ENCODE results near the gene ZNRF1. TPM values are rescaled to one million over a fixed set of nuclear protein-coding genes. Genes with fewer than 3 reads are reported as not detected.
"Not testable (repeated sequence)": the region's sequence is repeated elsewhere in the genome, so short reads cannot be mapped to it uniquely, and the experiment has no call there.

Gene ZNRF1
- total RNA-seq, 1 experiment from 2014 or later, result 5.8 TPM

- DNase-seq (ENCODE audit: low read depth, low spot score), result no peak
- in situ Hi-C loops (cut with HindIII; ENCODE audit: low pct_unique_long_range_greater_than_20kb, low sequenced_read_pairs), result no loop called here
Measured at GRCh38 chr16:75021410-75021809, 22.6 kb downstream of the ZNRF1 start.

- no peak for DNase-seq (ENCODE audit: low read depth, low spot score)
Measured at GRCh38 chr16:75022567-75022966, 23.7 kb downstream of the ZNRF1 start.

GRCh38 chr16:75023009-75023408 lies 24.2 kb downstream of the ZNRF1 start:
- in situ Hi-C loops (cut with HindIII; ENCODE audit: low pct_unique_long_range_greater_than_20kb, low sequenced_read_pairs), result no loop called here
- no peak for DNase-seq (ENCODE audit: low read depth, low spot score)

More at GRCh38 chr16:75022567-75022966, 23.7 kb downstream of the ZNRF1 start:
- in situ Hi-C loops (cut with HindIII; ENCODE audit: low pct_unique_long_range_greater_than_20kb, low sequenced_read_pairs), result no loop called here

DNA sequence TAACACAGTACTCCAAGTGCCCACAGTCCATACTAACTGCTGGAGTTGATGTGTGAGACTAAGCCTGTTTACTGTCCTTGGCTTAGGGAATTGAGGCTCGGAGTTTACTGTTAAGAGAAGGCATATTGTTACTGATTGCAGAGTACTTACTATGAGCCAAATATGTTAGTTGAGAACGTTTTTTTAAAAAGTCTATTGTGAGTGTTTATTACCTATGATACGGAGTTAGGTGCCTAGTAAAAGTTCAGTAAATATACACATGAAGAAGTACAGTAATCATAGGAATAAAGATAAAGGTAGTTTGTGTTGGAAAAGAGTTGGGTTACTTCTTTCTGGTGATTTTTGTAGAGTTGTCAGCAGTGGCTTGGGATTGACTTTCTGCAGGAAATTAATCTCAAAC lies 25.4 kb downstream of the ZNRF1 start:
- DNase-seq (ENCODE audit: low read depth, low spot score), result no peak
- in situ Hi-C loops (cut with HindIII; ENCODE audit: low pct_unique_long_range_greater_than_20kb, low sequenced_read_pairs), result no loop called here

- DNase-seq (ENCODE audit: low read depth, low spot score), result no peak
- in situ Hi-C loops (cut with HindIII; ENCODE audit: low pct_unique_long_range_greater_than_20kb, low sequenced_read_pairs), result no loop called here
Measured at GRCh38 chr16:75024594-75024993, 25.8 kb downstream of the ZNRF1 start.

DNA sequence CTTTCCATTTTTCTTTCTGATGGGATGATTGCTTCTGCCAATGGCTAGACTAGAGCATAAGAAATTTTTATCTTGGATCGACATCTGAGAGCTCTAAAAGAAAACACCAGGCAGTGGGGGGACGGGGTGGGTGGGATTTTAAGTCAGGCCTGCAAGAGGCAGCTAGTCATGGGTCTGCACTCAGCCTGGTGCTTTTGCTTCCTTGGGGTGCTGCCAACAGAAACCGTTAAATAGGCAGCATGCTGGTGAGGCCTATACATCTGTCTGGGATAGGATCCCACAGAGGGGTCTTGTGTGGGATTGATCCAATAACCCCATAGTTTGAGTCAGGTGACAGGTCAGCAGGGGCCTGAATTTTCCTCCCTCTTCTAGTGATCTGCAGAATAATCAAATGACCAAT lies 26.9 kb downstream of the ZNRF1 start:
- in situ Hi-C loops (cut with HindIII; ENCODE audit: low pct_unique_long_range_greater_than_20kb, low sequenced_read_pairs), result no loop called here
- no peak for DNase-seq (ENCODE audit: low read depth, low spot score)

DNA sequence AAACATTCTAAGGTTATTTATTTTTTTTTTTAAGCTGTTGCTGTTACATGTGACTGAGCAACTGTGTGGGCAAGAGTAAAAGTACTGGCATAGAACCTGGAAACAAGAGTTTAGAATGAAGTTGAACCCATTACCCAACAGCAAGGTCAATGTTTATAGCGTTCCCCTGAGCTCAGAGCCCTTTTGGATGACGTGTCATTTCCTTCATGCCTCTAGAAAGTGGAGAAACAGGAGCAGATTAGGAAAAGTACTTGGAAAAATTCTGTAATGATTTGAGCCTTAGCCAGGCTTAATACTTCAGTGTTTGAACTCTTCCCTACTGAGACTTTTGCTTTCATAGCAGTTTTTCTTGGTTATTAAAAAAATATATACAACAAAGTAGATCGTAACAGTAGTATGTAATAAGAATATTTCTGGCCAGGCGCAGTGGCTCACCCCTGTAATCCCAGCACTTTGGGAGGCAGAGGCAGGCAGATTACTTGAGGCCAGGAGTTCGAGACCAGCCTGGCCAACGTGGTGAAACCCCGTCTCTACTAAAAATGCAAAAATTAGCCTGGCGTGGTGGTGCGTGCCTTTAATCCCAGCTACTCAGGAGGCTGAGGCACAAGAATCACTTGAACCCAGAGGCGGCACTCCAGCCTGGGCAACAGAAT lies 27.5 kb downstream of the ZNRF1 start:
- DNase-seq (ENCODE audit: low read depth, low spot score); in situ Hi-C loops (cut with HindIII; ENCODE audit: low pct_unique_long_range_greater_than_20kb, low sequenced_read_pairs): not testable (repeated sequence)

- no peak for DNase-seq (ENCODE audit: low read depth, low spot score)
- in situ Hi-C loops (cut with HindIII; ENCODE audit: low pct_unique_long_range_greater_than_20kb, low sequenced_read_pairs), result no loop called here
Measured at GRCh38 chr16:75026892-75027391, 28.1 kb downstream of the ZNRF1 start.

- DNase-seq (ENCODE audit: low read depth, low spot score), result no peak
Measured at GRCh38 chr16:75027520-75028300, 28.9 kb downstream of the ZNRF1 start.

DNA sequence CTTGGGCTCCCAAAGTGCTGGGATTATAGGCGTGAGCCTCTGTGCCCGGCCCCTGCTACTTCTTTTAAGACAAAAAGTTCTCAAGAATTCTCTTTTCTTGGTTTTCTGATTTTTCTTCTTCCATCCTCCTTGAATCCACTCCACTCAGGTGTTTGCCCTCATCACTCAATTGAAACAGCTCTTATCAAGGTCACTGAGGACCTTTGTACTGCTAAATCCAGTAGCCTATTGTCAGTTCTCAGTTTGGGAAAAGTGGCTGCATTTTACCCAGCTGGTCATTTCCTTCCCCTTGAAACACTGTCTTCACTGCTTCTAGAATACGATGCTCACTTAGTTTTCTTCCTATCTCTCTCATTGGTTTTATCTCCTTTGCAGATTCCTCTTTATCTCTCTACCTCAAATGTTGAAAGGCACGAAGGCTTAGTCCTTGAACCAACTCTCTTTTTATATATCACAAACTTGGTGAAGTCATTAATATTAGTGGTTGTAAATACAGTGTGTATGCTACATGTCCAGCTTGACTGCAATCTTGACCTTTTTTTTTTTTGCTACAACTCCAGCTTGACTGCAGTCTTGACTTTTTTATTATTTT lies 29.8 kb downstream of the ZNRF1 start:
- in situ Hi-C loops (cut with HindIII; ENCODE audit: low pct_unique_long_range_greater_than_20kb, low sequenced_read_pairs), result no loop called here
- DNase-seq (ENCODE audit: low read depth, low spot score), result no peak

More at GRCh38 chr16:75027520-75028300, 28.9 kb downstream of the ZNRF1 start:
- in situ Hi-C loops (cut with HindIII; ENCODE audit: low pct_unique_long_range_greater_than_20kb, low sequenced_read_pairs), result no loop called here

- DNase-seq (ENCODE audit: low read depth, low spot score), result no peak
- in situ Hi-C loops (cut with HindIII; ENCODE audit: low pct_unique_long_range_greater_than_20kb, low sequenced_read_pairs), result no loop called here
Measured at GRCh38 chr16:75029854-75030253, 31.0 kb downstream of the ZNRF1 start.

- in situ Hi-C loops (cut with HindIII; ENCODE audit: low pct_unique_long_range_greater_than_20kb, low sequenced_read_pairs), result no loop called here
- no peak for DNase-seq (ENCODE audit: low read depth, low spot score)
Measured at GRCh38 chr16:75032655-75033054, 33.8 kb downstream of the ZNRF1 start.

GRCh38 chr16:75035410-75035968 lies 36.7 kb downstream of the ZNRF1 start:
- in situ Hi-C loops (cut with HindIII; ENCODE audit: low pct_unique_long_range_greater_than_20kb, low sequenced_read_pairs), result no loop called here
- no peak for DNase-seq (ENCODE audit: low read depth, low spot score)

DNA sequence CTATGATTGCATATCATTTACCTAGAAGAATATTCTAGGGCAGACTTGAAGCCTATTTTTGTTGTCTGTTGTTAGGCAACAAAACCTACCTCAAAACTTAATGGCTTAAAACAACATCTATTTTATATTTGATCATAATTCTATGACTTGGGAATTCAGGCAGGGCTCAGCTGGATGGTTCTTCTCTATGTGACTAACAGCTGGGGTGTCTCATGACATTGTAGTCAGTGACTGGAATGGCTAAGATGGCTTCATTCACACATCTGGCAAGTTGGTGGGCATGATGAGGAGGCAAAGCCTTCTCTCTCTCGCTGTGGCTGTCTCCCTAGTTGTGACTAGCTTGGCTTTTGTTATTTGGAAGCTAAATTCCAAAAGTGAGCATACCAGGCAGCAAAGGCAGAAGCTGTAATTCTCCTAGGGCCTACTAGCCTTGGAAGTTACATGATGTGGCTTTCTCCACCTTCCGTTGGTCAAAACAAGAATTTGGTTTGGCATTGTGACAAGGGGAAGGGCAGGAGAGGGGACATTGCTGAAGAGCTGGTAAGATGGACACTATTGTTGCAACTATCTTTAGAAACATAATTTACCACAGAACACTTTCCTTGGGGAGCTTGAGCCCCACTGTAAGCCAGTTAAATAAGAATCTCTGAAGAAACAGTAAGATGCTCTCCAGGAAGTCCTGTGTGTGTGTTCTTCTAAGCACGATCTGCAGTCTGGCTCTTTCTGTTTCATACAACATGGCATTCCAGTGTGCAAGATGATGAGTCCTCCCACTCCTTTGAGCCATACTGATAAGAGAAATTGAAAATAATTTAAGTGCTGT lies 39.4 kb downstream of the ZNRF1 start:
- in situ Hi-C loops (cut with HindIII; ENCODE audit: low pct_unique_long_range_greater_than_20kb, low sequenced_read_pairs), result no loop called here
- DNase-seq (ENCODE audit: low read depth, low spot score), result no peak

GRCh38 chr16:75039941-75040340 lies 41.1 kb downstream of the ZNRF1 start:
- in situ Hi-C loops (cut with HindIII; ENCODE audit: low pct_unique_long_range_greater_than_20kb, low sequenced_read_pairs), result no loop called here
- DNase-seq (ENCODE audit: low read depth, low spot score), result no peak

GRCh38 chr16:75042426-75043174 lies 43.8 kb downstream of the ZNRF1 start:
- in situ Hi-C loops (cut with HindIII; ENCODE audit: low pct_unique_long_range_greater_than_20kb, low sequenced_read_pairs), result no loop called here
- no peak for DNase-seq (ENCODE audit: low read depth, low spot score)

Measured in SK-MEL-5 (cell line).